ENCODE data around the gene ATP1A4. TPM values are rescaled to one million over a fixed set of nuclear protein-coding genes. Genes with fewer than 3 reads are reported as not detected.

Gene ATP1A4
- polyA plus RNA-seq, 3 donors, result 1.00 to 16.0 TPM; not detected in 1

DNA sequence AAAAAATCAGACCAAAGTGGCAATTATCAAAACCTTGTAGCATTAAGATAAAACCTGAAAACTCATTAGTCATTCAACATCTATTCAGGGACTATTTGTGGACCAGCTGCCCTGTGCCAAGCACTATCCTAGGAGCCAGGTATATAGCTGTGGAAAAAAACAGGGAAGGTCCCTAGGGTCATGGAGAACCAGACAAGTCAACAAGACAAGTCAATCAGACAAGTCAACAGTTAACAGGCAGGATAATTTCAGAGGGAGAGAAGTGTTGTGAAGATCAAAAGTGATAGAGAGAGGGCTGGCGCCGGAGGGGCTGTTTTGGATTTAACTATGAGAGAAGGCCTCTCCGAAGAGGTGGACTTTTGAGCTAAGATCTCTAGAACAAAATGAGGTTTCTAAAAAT, 3.3 kb upstream of the ATP1A4 start:
- TF ChIP-seq CTCF (IDR thresholded peaks at IDR 0.05), result no peak
- H3K4me1 ChIP-seq (ENCODE audit: control insufficient read depth in 1 of 2, insufficient read depth in 2 of 2, low read length in 2 of 2), result peaks cover 20 to 39% of the 10 kb centered on the region in 2 donors
- H3K4me1 Mint-ChIP-seq, result peaks cover 30% of the 10 kb centered on the region
- no peaks in the 10 kb centered on the region for H3K79me2 ChIP-seq (ENCODE audit: insufficient read depth, low read length)
- peaks cover 0 to 8% (median 0%) of the 10 kb centered on the region in 3 donors for H3K27me3 Mint-ChIP-seq (ENCODE audit: low read depth in 3 of 3)
- H3K4me2 ChIP-seq (replicated peaks; ENCODE audit: extremely low read depth, low read length, poor library complexity, severe bottlenecking), result no peak overlapping the region
- H3K9me3 ChIP-seq (replicated peaks in 1 of 2; ENCODE audit: control insufficient read depth in 1 of 2, insufficient read depth in 1 of 2, low read length in 2 of 2), result no peaks in the 10 kb centered on the region
- peaks cover 0 to 2% of the 10 kb centered on the region in 2 donors for H3K36me3 Mint-ChIP-seq
- H3K9ac ChIP-seq (ENCODE audit: insufficient read depth, low read length, poor library complexity, severe bottlenecking), result no peak overlapping the region
- no peak for DNase-seq
- no peak overlapping the region for H3K4me3 Mint-ChIP-seq
- peaks cover 0 to 5% (median 0%) of the 10 kb centered on the region in 7 donors for H3K9me3 Mint-ChIP-seq
- intact Hi-C loops (cut with micrococcal nuclease), result no loop called here
- H4K20me1 ChIP-seq (ENCODE audit: insufficient read depth, low read length), result no peaks in the 10 kb centered on the region
- no peak overlapping the region for H3K27ac ChIP-seq (ENCODE audit: low read depth in 1 of 2, low read length in 2 of 2)
- H2AFZ ChIP-seq (ENCODE audit: insufficient read depth, low read depth, low read length, poor library complexity, severe bottlenecking), result no peak overlapping the region
- H3K4me3 ChIP-seq (replicated peaks in 1 of 3; ENCODE audit: low read depth in 2 of 3, low read length in 3 of 3), result no peak overlapping the region
- no peaks in the 10 kb centered on the region for H3K27me3 ChIP-seq (ENCODE audit: control insufficient read depth in 2 of 2, insufficient read depth in 2 of 2, low read length in 2 of 2)
- no peak overlapping the region for H3K27ac Mint-ChIP-seq
- WGBS (ENCODE audit: insufficient coverage), result 100% methylated on average over 2 of the region's 3 CpGs
- no peaks in the 10 kb centered on the region for H3K36me3 ChIP-seq (replicated peaks in 1 of 2; ENCODE audit: control insufficient read depth in 1 of 2, insufficient read depth in 2 of 2, low read length in 2 of 2)

GRCh38 chr1:160149233-160149632, 2.2 kb upstream of the ATP1A4 start:
- Histone ChIP-seq H3K27me3 (ENCODE audit: control insufficient read depth in 2 of 2, insufficient read depth in 2 of 2, low read length in 2 of 2) (no peaks in the 10 kb centered on the region), H3K27ac (ENCODE audit: low read depth in 1 of 2, low read length in 2 of 2) (no peak overlapping the region), H3K36me3 (replicated peaks in 1 of 2; ENCODE audit: control insufficient read depth in 1 of 2, insufficient read depth in 2 of 2, low read length in 2 of 2) (no peaks in the 10 kb centered on the region), H3K9me3 (replicated peaks in 1 of 2; ENCODE audit: control insufficient read depth in 1 of 2, insufficient read depth in 1 of 2, low read length in 2 of 2) (no peaks in the 10 kb centered on the region), H3K4me2 (replicated peaks; ENCODE audit: extremely low read depth, low read length, poor library complexity, severe bottlenecking) (no peak overlapping the region), H4K20me1 (ENCODE audit: insufficient read depth, low read length) (no peaks in the 10 kb centered on the region), H3K4me1 (ENCODE audit: control insufficient read depth in 1 of 2, insufficient read depth in 2 of 2, low read length in 2 of 2) (peaks cover 8 to 28% of the 10 kb centered on the region in 2 donors), H2AFZ (ENCODE audit: insufficient read depth, low read depth, low read length, poor library complexity, severe bottlenecking) (no peak overlapping the region), H3K9ac (ENCODE audit: insufficient read depth, low read length, poor library complexity, severe bottlenecking) (no peak overlapping the region), H3K4me3 (replicated peaks in 1 of 3; ENCODE audit: low read depth in 2 of 3, low read length in 3 of 3) (no peak overlapping the region), H3K79me2 (ENCODE audit: insufficient read depth, low read length) (no peaks in the 10 kb centered on the region)
- Mint-ChIP-seq H3K4me3 (no peak overlapping the region), H3K9me3 (peaks cover 0 to 4% (median 0%) of the 10 kb centered on the region in 7 donors), H3K27me3 (ENCODE audit: low read depth in 3 of 3) (peaks cover 0 to 11% (median 0%) of the 10 kb centered on the region in 3 donors), H3K36me3 (peaks cover 0 to 2% of the 10 kb centered on the region in 2 donors), H3K27ac (no peak overlapping the region), H3K4me1 (peaks cover 21% of the 10 kb centered on the region)
- TF ChIP-seq CTCF (IDR thresholded peaks at IDR 0.05), result no peak
- no peak for DNase-seq
- intact Hi-C loops (cut with micrococcal nuclease), result no loop called here
